OCI-LY7 (cell line): Measurements from ENCODE around the gene ROR2. TPM values are rescaled to one million over a fixed set of nuclear protein-coding genes. Genes with fewer than 3 reads are reported as not detected.

Experiments used
- BruUV-seq: library from RNA; stranded (reverse); fragments of 400-500 nt; replicated peaks from 2 replicates; lab custom pipeline; 2021; lab: Mats Ljungman, UMichigan
- CTCF ChIA-PET: fragments of 300-600 bp; sonication (Branson Sonifier 250); formaldehyde crosslinking; loops from one replicate; lab custom pipeline; 2022; ENCODE audit warnings: antibody characterized with exemption; ENCODE audit not compliant: unreplicated experiment; lab: Charles Lee
- POLR2A ChIA-PET: fragments of 300-600 bp; sonication (Branson Sonifier 250); formaldehyde crosslinking; loops from one replicate; lab custom pipeline; 2022; ENCODE audit warnings: antibody characterized with exemption; lab: Charles Lee
- DNase-seq: peaks from one replicate; pipeline ENCODE4 v3.0.0-alpha.2; 2015; ENCODE audit warnings: low spot score
- H2AFZ ChIP-seq: fragments of 200-600 bp; sonication (generic), shearing (Covaris generic); 2 replicates; pipeline ENCODE4 v1.6.1; 2014; ENCODE audit warnings: mild to moderate bottlenecking, antibody characterized with exemption, low read length, moderate library complexity
- H3K27ac ChIP-seq: fragments of 200-600 bp; sonication (generic); 2 replicates; pipeline ENCODE4 v1.5.1; 2014; ENCODE audit warnings: mixed run types, low read depth, mild to moderate bottlenecking, moderate library complexity, low read length, inconsistent platforms; ENCODE audit not compliant: poor library complexity, severe bottlenecking
- H3K36me3 ChIP-seq: fragments of 200-600 bp; sonication (generic); 2 replicates; pipeline ENCODE4 v1.6.1; 2014; ENCODE audit warnings: mild to moderate bottlenecking, antibody characterized with exemption, low read length, moderate library complexity, mixed read lengths; ENCODE audit not compliant: insufficient read depth
- H3K4me1 ChIP-seq: fragments of 200-600 bp; sonication (generic); 2 replicates; pipeline ENCODE4 v1.5.1; 2014; ENCODE audit warnings: mild to moderate bottlenecking, low read length; ENCODE audit not compliant: insufficient read depth, poor library complexity, severe bottlenecking
- H3K4me2 ChIP-seq: fragments of 200-600 bp; sonication (generic); 2 replicates; pipeline ENCODE4 v1.6.1; 2014; ENCODE audit warnings: mild to moderate bottlenecking, low read length
- H3K4me3 ChIP-seq: fragments of 200-600 bp; sonication (generic); 2 replicates; pipeline ENCODE4 v1.5.1; 2014; ENCODE audit warnings: mild to moderate bottlenecking, low read depth, low read length; ENCODE audit not compliant: poor library complexity, severe bottlenecking
- H3K79me2 ChIP-seq: fragments of 200-600 bp; sonication (generic); 2 replicates; pipeline ENCODE4 v1.6.1; 2016; ENCODE audit warnings: low read depth, mild to moderate bottlenecking, low read length, moderate library complexity, mixed read lengths; ENCODE audit not compliant: insufficient read depth
- H3K9me2 ChIP-seq: fragments of 200-600 bp; sonication (generic); 2 replicates; pipeline ENCODE4 v1.6.1; 2016; ENCODE audit warnings: mild to moderate bottlenecking, low read length, mixed read lengths; ENCODE audit not compliant: insufficient read depth
- H3K9me3 ChIP-seq: fragments of 200-600 bp; sonication (generic); 2 replicates; pipeline ENCODE4 v1.6.1; 2014; ENCODE audit warnings: mild to moderate bottlenecking, mixed run types, low read length, mixed read lengths
- H4K20me1 ChIP-seq: fragments of 200-600 bp; sonication (generic); 2 replicates; pipeline ENCODE4 v1.6.1; 2014; ENCODE audit warnings: mild to moderate bottlenecking, antibody characterized with exemption, low read length, moderate library complexity, mixed read lengths; ENCODE audit not compliant: insufficient read depth
- CTCF ChIP-seq: fragments of 200-600 bp; sonication (generic); conservative IDR thresholded peaks from 2 replicates; pipeline ENCODE4 v1.5.1; 2014; ENCODE audit warnings: mild to moderate bottlenecking, antibody characterized with exemption, low read length, moderate library complexity, mixed read lengths
- EZH2phosphoT487 ChIP-seq: fragments of 200-600 bp; sonication (generic); IDR thresholded peaks from 2 replicates; pipeline ENCODE4 v1.6.1; 2018; ENCODE audit warnings: low read depth, borderline replicate concordance, mild to moderate bottlenecking, mixed run types, antibody characterized with exemption, low read length, moderate library complexity, mixed read lengths
- intact Hi-C: fragments of 100-400 bp; cut with micrococcal nuclease; formaldehyde crosslinking; loops from one replicate; pipeline ENCODE4 v1.10.0; 2022; ENCODE audit not compliant: unreplicated experiment
- total RNA-seq, 2 experiments: library from RNA; depleted of rRNA in 1 of 2; stranded (reverse); fragments of >200 nt in 1 of 2; shearing (Covaris generic) in 1 of 2; gene quantifications; 2 replicates each; pipeline ENCODE4 v1.2.3, GENCODE V29; 2014 to 2022

The ROR2 gene
- total RNA-seq, 2 experiments from 2014 or later = 0.10 to 0.19 TPM

GRCh38 chr9:91716239-91716638 lies 233.8 kb downstream of the ROR2 start:
- BruUV-seq = no TSS peak
- Histone ChIP-seq H3K9me3 (peaks cover 8% of the 10 kb centered on the region; the same call in 1 of the 2 replicates), H3K27ac (no peak overlapping the region), H3K79me2 (no peaks in the 10 kb centered on the region), H3K4me3 (no peak overlapping the region), H3K4me2 (no peak overlapping the region), H3K36me3 (no peaks in the 10 kb centered on the region), H4K20me1 (no peaks in the 10 kb centered on the region), H2AFZ (no peak overlapping the region), H3K9me2 (no peaks in the 10 kb centered on the region), H3K4me1 (peaks cover 46% of the 10 kb centered on the region)
- intact Hi-C loops = no loop called here
- ChIA-PET POLR2A (no interaction called here), CTCF (no interaction called here)
- no peak for DNase-seq
- no peak for TF ChIP-seq EZH2phosphoT487

GRCh38 chr9:91714874-91715615 lies 235.0 kb downstream of the ROR2 start:
- H4K20me1 ChIP-seq = no peaks in the 10 kb centered on the region
- H3K4me3 ChIP-seq = no peak overlapping the region
- no peaks in the 10 kb centered on the region for H3K79me2 ChIP-seq
- no TSS peak for BruUV-seq
- peaks cover 35% of the 10 kb centered on the region for H3K4me1 ChIP-seq
- H3K27ac ChIP-seq = no peak overlapping the region
- TF ChIP-seq CTCF (no peak), EZH2phosphoT487 (no peak)
- DNase-seq = no peak
- H2AFZ ChIP-seq = no peak overlapping the region
- ChIA-PET CTCF (interaction anchor here (0.6 kb wide), 1 partner anchor 282 kb away, joined by 3 read pairs; no protein-coding TSS in a partner anchor), POLR2A (interaction anchor here (0.6 kb wide), 1 partner anchor 165 kb away, joined by 3 read pairs; no protein-coding TSS in a partner anchor)
- H3K4me2 ChIP-seq = no peak overlapping the region
- no peaks in the 10 kb centered on the region for H3K9me2 ChIP-seq
- H3K9me3 ChIP-seq = peaks cover 8% of the 10 kb centered on the region; the same call in 1 of the 2 replicates
- intact Hi-C loops = no loop called here
- no peaks in the 10 kb centered on the region for H3K36me3 ChIP-seq

GRCh38 chr9:91714020-91714806 lies 235.8 kb downstream of the ROR2 start:
- TF ChIP-seq EZH2phosphoT487 (no peak), CTCF (no peak)
- H3K9me2 ChIP-seq = no peaks in the 10 kb centered on the region
- no peaks in the 10 kb centered on the region for H3K79me2 ChIP-seq
- H3K4me3 ChIP-seq = peak overlapping the region; percentile 33
- CTCF ChIA-PET = interaction anchor here (0.6 kb wide), 1 partner anchor 281 kb away, joined by 3 read pairs; no protein-coding TSS in a partner anchor
- H3K27ac ChIP-seq = no peak overlapping the region
- no TSS peak for BruUV-seq
- no peaks in the 10 kb centered on the region for H4K20me1 ChIP-seq
- POLR2A ChIA-PET = no interaction called here
- intact Hi-C loops = no loop called here
- peak overlapping the region; percentile 83; the same call in 1 of the 2 replicates for H2AFZ ChIP-seq
- DNase-seq = peak; percentile 27
- peaks cover 8% of the 10 kb centered on the region; the same call in 1 of the 2 replicates for H3K9me3 ChIP-seq
- H3K4me1 ChIP-seq = peaks cover 27% of the 10 kb centered on the region
- H3K36me3 ChIP-seq = no peaks in the 10 kb centered on the region
- peak overlapping the region; percentile 42 for H3K4me2 ChIP-seq
